Activated T-helper 1 cell treated with anti-CD3 and anti-CD28 coated beads, Interleukin-2, amount 50 U/mL, for 16 hours (primary cell): ENCODE measurements around the gene RASIP1.
"Not testable (repeated sequence)": the region's sequence is repeated elsewhere in the genome, so short reads cannot be mapped to it uniquely, and the experiment has no call there.

Experiments used
- DNase-seq, 2 donors: peaks; one replicate each; pipeline ENCODE4 v3.0.0-alpha.2; 2020; ENCODE audit warnings: low read depth in 1 of 2, low spot score in 1 of 2

Gene RASIP1

DNA sequence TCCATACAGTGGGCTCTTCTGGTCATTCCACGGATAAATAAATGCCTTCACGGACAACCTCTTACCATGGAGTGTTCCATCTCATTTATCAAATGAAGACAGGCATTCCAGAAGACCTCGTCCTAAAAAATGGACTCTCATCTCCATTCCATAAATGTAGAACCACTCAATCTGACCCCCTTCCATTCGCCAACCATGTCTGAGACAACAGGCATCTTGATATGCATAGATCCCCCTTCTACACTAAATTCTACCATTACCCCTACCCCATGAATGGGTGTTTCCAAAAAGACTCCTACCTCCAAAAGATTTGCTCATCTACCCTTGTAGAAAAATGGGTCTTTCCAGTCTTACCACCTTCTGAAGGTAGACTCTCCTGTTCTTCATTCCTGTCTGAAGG lies 9.0 kb downstream of the RASIP1 start:
- DNase-seq: no peak

DNA sequence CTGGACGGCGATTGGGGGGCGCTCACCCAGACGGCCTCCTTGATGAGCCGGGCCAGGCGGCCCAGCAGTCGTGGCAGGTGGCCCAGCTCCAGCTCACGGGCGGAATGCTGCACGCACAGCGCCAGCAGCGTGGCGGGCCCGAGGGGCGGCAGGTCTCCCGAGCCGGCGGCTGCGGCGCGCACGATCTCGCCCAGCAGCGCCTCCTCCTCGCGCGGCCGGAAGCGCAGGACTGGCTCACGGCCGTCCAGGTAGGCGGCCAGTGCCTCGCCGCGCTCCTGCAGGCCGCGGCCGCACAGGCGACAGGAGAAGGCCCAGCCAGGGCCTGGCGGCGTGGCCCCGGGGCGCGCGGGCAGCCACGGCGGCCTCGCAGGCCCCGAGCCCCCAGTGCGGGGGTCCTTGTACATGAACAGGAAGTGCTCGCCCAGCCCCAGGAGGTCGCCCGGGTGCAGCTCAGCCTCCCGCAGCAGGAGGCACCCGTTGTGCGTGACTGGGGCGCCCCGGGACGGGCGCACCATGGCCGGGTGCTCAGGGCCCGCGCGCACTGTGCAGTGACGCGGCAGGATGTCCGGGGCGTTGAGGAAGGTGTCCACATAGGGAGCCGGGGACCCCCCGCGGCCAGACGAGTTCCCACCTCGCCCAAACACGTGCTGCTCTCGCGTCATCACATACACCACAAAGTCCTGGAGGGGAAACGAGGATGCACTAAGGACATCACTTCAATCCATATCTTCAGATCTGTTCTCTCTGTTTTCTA lies 11.3 kb downstream of the RASIP1 start:
- DNase-seq: no peak

DNA sequence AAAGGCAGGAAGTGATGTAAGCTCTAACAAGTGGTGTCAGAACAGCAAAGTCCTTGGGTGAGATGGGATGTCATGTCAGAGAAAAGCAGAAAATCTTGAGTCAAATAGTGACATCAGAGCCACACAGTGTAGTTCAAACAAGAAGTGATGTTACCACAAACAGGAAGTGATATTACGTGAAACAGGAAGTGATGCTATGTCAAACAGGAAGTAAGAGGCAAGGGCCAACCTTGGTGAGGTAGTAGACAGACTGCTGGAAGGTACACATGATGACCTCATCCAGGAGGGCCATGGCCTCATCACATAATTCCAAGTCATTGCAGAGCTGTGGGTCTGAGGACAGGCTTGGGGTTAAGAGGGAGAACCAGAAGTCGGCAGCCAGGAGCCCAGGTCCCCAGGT lies 13.9 kb downstream of the RASIP1 start:
- DNase-seq: no peak

DNA sequence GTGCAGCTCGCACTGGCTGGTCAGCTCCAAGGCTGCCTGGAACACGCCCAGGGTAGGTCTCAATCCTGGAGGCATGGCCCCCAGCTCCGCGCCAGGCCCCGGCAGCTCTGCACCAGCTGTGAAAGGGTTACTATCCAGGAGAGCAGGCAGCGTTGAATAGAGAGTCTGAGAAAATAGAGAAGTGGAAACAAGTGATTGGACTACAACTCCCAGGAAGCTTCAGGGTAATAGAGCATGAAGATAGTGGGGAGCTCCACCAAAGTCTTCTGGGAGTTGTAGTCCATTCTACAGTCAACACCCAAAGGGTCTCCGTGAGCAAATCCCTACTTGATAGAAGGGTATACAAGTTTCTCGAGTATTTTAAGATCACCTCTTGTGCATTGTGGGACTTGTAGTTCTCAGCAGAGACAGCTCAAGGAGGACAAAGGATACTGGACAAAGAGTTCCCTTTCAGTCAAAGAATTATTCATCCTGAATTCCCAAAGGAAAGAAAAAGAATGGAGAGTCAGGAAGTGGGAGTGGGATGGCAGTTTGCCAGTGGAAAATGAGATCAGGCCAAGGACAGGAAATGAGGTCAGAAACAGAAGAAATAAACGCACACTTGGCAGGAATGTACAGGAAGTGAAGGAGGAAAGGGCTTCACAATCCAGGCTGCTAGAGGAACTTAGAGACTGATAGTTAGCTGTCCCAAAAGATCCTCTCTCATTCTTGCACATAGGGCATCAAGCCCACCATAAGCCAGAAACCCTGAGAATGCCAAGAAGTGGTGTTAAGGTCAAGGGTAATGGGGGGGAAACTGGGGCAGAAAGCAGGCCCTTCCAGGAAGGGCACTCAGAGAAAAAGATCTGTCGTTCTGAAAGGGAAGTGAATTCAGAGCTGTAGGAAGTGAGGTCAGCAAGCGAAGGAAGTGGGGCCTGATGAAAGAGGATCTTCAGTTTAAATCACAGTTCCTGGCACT lies 15.3 kb downstream of the RASIP1 start:
- no peak for DNase-seq

DNA sequence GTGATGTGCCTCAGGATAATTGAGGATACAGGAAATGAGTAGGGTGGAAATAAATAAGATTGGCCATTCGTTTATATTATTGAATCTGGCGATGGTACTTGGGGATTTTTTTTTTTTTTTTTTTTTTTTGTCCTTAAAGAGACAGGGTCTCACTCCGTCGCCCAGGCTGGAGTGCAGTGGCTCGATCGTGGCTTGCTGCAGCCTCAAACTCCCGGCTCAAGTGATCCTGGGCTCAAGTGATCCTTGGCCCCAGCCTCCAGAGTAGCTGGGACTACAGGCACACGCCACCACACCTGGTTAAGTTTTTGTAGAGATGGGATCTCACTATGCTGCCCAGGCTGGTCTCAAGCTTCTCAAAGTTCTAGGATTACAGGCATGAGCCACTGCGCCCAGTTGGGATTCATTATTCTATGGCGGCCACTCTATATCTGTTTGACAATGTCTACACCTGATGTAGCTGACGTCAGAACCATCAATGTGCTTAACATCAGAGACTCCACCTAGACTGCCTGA lies 18.2 kb downstream of the RASIP1 start:
- no peak for DNase-seq

DNA sequence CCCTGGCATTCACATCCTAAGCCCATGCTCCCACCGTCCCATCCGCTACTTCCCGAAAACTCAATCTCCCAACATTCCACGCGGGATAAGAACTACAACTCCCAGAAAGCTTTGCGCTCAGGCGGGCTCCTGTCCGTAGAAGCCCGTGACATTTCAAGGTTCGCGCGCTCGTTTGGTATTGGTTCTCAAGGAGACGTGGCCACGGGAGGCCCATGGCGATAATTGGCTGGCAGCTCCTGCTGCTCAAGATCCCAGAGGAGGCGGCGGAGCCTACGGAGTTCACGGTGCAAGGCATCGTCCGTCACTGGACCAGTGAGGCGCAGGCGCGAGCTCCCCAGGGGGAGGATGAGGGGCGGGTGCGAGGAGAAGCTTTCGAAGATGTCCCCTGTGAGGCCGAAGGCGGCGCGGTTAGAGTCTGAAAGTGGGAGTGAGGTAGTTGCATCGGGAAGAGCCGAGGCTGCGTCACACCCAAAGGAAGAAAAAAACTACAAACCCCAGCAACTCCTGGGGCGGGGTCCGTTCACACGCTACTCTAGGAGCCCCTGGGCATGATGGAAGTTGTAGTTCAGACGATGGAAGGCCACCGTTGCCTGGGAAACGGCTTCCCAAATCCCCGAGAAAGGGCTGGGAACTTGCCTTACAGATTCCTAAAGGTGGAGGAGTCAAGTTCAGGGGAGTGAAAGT lies 19.7 kb downstream of the RASIP1 start:
- DNase-seq: peak; percentile 81 to 82

DNA sequence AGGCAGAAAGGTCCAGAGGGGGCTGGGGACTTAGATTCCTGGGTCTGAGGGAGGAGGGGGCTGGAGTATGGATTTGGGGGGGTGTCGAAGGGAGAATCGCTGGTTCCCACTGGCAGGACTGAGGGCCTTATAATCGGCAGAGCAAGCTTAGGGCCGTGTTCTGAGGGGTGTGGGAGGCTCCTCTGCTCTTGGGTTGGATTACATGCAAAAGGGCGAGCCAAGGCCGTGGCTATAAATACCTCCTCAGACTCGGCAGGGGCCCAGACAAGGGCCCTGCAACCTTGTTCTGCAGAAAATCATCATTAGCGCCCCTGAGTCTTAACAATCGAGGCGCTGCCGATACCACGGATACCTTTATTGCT lies 20.2 kb downstream of the RASIP1 start:
- no peak for DNase-seq

DNA sequence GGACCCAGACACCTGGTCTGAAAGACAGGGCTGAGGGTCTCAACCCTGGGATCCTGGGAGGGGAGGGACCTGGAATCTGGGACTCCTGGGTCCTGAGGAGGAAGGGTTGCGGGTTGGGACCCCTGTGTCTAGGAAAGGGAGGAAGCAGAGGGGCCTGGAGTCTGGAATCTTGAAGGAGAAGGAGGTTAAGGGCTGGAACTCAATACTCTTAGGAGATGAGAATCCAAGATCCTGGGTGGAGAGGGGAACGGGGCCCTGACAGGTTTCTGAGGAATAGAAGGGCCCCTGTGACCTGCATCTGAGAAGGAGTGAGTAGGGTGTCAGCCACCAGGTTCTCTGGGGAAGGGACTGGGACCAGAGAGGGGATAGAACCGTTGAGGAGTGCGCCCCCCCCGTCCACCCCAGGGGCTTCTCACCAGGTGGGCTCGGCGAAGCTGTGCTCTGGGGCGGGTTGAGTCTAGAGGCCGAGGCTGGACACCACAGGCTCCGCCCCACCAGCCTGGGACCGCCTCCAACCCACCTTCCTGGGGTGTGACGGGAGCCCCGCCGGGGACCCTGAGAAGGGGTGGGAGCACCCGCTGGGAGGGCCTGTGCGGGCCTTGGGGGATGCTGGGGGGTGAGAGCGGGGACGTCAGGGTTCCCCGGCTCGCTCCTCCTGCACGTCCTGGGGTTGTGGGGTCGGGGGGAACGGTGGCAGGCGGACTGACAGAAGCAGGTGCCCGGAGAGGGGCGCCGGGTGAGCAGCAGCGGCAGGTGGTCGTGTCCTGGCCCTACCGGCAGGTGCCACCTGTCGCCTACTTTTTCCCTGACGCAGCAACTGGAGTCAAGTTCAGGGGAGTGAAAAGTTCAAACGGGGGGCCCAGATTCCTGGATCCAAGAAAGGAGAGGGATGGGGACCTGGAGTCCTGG lies 20.9 kb downstream of the RASIP1 start, which contains the start of gene MAMSTR:
TSS of gene MAMSTR (minus strand) at position 463 of the 909 bp plus-strand sequence. CDS start 694 bp downstream, outside the sequence.
- DNase-seq: no peak

DNA sequence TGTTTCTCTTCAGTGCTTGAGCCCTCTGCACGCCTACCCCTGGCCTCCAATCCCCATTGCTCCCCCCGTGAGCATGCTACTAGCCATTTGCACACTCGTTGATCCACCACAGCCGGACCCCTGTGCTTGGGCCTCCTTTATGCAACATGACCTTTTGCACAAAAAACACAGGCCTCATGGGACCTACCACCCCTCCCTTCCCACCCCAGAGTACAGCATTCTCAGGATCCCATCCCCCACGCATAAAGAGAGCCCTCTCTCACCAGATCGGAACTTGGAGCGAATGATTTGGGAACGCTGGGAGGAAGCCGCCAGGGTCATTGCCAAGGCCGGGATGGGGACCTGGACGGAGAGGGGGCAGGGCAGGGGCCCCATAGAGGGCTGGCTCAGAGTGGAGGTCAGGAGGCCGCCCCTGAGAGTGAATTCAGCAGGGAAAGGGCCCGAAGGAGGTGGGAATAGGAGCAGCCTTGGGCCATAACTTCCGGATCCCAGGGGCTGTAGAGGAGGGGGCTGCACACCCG lies 21.6 kb downstream of the RASIP1 start:
- no peak for DNase-seq

DNA sequence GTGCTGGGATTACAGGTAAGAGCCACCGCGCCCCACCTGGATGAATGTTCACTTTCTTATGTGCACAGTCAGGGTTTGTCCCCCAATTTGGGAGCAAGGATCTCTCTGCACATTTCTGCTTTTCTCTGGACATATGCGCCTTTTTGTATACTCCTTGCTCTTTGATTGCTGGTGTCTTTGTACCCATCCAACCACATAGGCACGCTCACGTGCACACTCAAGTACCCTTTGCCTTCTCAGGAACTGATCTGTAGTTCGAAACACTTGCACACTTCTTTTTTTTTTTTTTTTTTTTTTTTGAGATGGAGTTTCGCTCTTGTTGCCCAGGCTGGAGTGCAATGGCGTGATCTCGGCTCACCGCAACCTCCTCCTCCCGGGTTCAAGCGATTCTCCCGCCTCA lies 22.3 kb downstream of the RASIP1 start:
- not testable (repeated sequence) for DNase-seq

DNA sequence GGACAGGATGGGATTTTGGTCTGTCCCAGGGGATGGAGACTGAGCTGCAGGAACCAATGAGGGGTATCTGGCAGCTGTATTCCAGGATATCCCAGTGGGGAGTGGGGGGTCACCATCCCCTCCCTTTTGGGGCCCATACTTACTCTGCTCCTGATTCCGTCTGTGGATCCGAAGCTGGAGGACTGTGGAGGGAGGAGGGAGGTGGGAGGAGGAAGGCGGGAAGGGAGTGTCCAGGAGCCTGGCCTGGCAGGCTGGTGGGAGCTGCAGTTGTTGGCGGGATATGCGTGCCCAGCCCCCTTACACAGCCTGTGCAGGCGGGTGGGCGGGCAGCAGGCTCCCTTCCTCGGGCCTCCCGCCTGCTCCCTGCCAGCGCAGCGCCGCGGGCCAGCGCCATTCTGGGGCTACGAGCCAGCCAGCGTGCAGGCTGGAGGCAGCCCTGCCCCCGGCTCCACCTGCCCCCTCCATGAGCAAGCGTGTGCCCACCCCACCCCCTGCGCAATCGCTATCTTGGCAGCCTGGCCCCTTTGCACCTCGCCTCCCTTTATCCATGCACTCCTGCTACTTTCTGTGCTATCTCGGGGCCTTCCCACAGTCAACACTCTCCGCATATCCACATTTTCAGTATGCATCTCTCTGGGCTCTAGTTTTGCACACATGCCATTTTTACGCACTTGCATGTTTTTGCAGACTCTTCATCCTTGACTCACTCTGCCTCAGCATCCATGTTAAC lies 23.7 kb downstream of the RASIP1 start:
- DNase-seq: no peak

DNA sequence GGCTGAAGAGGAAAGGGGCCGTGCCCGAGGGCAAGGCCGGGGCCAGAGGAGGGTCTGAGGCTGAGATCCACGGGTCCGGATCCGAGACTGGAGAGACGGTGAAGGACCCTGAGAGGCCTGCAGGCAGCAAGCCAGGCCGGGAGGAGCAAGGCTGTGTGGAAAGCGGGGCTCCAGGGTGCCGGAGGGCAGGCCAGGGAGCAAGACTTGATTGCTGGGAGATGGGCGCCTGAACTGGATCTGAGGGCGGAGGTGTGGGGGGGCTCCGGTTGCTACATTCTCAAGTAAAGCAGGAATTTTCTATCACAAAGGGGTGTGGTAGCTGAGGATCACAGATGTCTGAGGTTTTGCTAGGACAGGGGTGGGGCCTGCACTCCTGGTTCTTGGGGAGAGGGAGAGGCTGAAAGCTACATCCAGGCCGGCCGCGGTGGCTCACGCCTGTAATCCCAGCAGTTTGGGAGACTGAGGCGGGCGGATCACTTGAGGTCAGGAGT lies 24.7 kb downstream of the RASIP1 start:
- DNase-seq: no peak

DNA sequence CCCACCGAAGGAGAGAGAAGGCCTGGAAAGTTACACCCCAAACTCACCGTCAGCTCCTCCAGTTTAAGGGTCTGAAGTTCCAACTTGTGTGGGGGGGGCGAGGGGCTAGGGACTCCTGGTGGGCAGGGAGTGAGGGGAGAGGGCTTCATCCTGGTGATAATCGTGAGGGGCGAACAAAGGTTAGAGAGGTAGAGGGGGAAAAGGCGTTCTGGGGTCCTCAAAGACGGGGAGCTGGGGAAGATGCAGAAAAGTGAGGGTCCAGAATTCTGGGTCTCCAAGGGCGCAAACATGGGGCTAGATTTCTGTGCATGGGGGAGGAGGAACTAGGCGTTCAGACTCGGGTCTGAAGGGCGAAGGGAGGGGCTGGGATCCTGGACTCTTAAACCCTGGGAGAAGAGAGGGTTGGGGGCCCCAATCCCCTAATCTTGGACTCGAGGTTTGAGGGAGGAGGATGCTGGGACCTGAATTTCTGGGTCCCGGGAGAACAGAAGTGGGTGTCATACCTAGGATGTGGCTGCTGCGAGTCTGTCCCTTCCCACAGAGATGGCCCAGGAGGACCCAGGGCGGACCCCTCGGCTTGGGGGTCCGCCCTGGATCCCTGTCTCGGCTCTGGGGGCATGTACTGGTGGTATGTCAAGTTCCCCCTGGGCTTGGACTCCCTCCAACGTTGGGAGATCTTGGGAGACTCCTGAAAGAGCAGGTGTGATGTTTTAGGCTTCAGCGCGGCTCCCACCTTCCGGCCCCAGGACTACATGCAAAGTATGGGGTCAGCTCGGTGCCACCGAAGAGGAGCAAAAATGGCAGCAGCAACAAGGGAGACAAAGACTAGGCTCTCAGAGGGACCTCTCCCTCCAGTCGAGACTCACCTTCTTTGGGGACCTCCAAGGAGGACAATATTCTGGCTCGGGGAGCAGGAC lies 25.4 kb downstream of the RASIP1 start:
- DNase-seq: no peak

DNA sequence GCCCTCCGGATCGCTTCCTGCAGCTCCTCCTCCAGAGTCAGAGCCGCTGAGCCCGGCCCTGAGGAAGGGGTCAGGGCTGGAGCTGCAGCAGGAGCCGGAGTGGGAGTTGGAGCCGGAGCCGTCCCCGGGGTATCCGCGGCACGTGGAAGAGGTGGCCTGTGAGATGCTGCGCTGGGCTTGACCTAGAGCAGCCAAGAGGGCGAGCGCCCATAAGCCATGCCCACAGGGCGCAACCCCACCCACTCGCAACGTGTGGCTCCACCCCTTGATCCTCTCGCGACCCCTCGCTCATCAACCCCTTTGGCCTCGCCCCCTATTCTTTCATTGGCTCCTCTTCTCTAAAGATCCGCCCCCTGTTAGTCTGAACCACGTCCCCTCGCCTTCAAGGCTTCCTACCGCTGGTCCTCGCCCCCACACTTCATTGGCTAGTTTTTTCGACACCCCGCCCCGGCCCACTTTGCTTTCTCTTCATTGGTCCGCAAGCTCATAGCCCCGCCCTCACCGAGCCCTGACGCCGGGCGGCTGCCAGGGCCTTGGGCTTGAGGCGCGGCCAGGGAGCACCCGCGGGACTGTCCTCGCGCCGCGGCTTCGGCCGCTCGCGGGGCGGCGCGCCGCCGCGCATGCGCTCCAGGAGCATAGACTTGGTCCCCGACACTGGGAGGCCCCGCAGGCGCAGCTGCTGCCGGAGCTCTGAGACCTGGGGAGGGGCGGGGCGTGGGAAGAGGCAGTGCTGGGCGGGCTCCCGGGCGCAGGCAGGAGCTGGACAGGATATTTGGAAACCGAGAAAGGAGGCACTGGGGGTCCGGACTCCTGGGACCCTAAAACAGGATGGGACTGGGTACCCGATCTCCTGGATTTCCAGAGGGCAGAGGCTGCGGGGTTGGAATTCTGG lies 26.3 kb downstream of the RASIP1 start:
- peak; percentile 94 to 95 for DNase-seq

DNA sequence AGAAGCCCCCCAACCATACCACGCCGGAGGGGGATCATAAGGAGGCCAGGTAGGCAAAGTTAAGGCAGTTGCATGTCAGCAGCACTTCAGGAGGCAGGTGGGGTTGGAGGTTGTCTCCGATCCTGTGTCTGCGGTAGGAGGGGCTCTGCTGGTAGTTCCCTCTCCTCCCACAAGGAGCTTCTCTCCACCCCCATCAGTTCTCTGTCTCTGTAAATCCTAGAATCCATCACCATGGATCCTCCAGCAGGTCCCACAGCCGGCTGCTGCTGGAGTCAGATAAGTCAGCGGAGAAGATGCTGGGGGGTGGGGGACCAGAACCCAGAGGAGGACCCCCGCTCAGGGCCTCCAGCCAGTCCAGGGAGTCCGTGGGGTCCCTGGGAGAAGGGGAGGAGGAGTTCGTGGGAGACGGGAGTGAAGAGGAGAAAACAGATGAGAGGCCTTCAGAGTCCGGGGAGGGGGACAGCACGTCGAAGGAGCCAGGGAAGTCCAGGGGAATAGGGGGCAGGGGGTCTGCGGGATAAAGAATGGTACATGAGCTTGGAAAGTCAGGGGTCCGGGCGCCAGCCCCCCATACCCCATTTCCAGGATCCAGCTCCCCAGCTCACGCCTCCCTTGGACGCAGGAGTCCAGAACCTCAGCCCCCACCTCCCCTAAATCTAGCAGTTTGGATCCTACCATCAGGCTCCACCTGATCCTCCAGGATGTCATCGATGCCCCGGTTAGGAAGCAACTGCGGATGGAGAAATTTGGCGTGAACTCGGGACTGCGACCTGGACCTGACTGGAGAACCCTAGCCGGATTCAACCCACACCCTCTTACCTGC lies 27.2 kb downstream of the RASIP1 start:
- no peak for DNase-seq

DNA sequence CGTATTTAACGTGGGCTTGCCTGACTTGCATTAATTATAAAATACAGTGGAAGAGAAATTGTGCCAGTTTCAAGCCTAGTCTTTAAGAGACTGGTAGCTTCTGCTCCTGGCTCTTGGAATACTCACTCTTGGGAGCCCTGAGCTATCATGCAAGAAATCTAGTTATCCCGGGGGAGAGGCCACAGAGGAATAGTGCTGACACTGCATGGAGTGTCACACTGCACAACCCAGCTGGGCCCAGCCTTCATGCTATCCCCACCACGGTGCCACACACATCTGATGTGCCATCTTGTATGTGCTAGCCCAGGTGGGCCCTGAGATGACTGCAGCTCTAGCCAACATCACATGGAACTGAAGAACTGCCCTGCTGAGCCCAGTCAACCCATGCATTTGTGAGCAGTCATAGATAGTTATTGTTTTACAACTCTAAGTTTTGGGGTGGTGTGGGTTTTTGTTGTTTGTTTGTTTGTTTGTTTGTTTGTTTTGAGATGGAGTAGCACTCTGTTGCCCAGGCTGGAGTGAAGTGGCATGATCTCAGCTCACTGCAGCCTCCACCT lies 29.2 kb downstream of the RASIP1 start:
- DNase-seq: no peak
